Choroid plexus epithelial cell (primary cell): ENCODE results near the gene SRC.

Experiments
- DNase-seq: peaks from one replicate; pipeline ENCODE4 v3.0.0-alpha.2; 2010; ENCODE audit warnings: low read depth
- H3K4me3 ChIP-seq: 2 replicates; pipeline ENCODE4 v1.5.1; 2011; ENCODE audit warnings: low read depth, mild to moderate bottlenecking, control low read depth, low read length, moderate library complexity
- TF ChIP-seq, protein P1 (sequence below): conservative IDR thresholded peaks from 2 replicates; pipeline ENCODE4 v1.5.1; 2011; ENCODE audit warnings: low read depth, mild to moderate bottlenecking, control low read depth, inconsistent platforms, low read length, moderate library complexity

SRC gene

DNA sequence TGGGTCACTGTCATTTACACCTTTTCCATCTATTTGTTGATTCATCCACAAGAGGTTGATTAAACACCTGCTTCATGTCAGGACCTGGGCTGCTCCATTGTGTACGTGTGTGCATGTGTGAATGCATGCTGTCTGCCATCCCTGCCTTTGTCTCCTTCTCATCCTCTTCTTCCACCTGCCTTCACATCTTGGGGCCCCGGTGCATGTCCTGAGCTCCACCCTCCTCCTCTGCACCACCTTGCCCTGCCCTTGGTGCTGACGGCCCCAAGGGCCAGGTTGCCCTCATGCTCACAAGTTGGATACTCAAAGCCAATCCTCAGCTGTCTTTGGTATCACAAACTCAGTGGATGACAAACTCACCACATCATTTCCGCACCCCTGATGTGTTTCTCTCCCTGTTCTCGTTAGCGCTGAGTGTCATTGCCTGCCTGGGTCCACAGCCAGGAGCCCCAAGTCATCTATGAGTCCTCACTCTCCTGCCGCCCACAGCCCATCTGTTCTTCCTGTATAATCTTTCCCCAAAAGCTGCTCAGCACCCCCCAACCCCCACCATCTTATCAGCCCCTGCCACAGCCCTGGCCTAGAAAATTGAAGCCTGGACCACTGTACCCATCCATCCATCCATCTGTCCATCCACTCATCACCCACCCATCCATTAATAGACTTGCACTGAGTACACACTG is 85.0 kb downstream of the SRC start:
- no peak for DNase-seq
- TF ChIP-seq, protein P1, sequence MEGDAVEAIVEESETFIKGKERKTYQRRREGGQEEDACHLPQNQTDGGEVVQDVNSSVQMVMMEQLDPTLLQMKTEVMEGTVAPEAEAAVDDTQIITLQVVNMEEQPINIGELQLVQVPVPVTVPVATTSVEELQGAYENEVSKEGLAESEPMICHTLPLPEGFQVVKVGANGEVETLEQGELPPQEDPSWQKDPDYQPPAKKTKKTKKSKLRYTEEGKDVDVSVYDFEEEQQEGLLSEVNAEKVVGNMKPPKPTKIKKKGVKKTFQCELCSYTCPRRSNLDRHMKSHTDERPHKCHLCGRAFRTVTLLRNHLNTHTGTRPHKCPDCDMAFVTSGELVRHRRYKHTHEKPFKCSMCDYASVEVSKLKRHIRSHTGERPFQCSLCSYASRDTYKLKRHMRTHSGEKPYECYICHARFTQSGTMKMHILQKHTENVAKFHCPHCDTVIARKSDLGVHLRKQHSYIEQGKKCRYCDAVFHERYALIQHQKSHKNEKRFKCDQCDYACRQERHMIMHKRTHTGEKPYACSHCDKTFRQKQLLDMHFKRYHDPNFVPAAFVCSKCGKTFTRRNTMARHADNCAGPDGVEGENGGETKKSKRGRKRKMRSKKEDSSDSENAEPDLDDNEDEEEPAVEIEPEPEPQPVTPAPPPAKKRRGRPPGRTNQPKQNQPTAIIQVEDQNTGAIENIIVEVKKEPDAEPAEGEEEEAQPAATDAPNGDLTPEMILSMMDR, result no peak
- H3K4me3 ChIP-seq, result no peak overlapping the region

DNA sequence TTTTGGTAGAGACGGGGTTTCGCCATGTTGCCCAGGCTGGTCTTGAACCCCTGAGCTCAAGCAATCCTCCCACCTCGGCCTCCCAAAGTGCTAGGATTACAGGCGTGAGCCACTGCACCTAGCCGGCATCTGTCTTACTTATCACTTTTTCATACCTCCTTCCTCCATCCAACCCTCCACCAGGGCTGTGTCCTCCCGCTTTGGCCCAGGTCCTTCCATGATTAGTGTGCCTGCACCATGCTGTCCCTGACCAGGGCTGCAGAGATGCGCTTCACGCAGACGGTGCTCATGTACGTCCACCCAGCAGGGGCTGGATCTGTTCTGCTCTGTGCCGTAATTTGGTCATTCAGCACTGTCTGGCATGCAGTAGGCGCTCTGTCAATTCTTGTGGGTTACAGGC is 85.8 kb downstream of the SRC start:
- no peak for DNase-seq
- TF ChIP-seq, protein P1, result no peak
- no peak overlapping the region for H3K4me3 ChIP-seq

DNA sequence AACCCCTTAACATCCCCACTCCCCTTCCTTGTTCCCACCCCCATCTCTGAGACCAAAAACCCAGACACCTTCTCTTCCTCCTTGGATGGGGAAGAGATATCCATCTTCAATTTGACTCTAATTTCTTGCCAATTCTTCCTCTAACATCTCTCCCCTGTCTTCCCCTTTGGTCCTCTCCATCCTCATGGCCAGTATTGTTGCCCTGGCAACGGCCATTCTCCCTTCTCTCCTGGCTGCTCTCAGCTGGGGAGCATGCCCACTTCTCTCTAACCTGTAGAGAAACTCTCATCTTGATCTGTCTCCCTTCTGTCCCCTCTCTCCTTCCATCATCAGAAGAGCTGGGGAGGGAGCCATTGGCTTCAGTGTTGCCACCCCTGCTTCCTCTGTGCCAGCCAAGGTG is 86.7 kb downstream of the SRC start:
- DNase-seq, result no peak
- TF ChIP-seq, protein P1, result no peak
- no peak overlapping the region for H3K4me3 ChIP-seq

DNA sequence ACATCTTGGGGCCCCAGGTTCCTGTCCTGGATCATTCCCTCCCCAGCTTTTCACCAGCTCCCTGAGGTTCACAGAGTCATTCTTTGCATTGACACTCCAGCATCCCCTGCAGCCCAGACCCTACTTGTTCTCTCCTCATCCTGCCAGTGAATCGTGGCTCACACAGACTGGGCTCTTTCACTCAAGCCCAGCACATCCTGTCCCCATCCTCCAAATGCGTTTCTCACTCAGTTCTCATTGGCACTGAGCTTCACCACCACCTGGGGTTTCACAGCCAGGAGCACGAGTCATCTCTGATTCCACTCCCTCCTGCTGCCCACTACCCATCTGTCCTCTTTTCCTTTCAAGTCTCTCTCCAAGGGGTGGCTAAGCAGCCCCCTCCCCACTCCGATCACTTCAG is 89.7 kb downstream of the SRC start:
- no peak overlapping the region for H3K4me3 ChIP-seq
- no peak for DNase-seq
- TF ChIP-seq, protein P1, result no peak

DNA sequence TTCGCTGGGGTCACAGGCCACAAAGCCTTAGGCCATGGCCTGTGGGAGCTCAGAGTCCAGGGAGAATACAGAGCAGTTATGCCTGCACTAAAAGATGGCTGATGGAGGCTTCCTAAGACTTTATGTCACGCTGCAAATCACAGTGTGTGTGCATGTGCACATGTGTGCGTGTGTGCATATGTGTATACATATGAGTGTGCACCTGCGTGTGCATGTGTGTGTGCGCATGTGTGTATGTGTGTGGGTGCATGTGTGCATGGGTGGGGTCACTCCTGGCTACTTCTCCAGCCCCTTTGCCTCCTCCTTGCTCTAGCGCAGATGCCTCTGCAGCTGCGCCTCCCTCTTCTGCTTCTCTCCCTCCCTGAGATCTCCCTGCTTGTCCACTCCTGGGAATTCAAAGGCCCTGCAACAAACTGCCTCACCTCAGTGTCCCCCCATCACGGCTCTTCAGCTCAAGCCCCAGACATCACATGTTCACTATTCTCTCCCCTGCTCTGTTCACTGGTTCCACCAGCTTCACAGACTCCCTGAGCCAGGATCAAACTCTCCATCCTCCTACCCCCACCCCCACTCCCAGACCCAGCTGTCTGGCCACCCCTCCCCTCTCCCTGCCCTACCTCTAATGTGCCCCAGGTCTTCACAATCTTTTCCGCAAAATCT is 90.7 kb downstream of the SRC start:
- TF ChIP-seq, protein P1, result no peak
- no peak overlapping the region for H3K4me3 ChIP-seq
- DNase-seq, result no peak

DNA sequence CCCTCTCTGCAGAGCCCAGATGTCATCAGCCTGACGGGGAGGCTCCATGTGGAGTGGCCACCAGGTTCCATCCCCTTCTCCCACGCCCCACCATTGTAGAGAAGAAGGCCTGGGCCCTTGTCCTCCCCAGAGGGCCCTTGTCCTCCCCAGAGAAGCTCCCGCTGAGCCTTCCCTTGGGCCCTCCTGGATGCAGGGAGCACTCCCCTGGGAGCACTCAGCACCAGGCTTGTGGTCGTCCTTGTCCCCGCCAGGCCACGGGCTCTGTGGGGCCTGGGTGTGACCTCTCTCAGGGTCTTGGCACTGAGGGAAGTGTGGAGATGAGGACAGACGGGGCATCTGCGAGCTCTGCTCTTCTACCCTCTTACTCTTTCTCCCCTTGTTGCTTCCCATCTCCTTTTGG is 91.7 kb downstream of the SRC start:
- no peak overlapping the region for H3K4me3 ChIP-seq
- TF ChIP-seq, protein P1, result no peak
- DNase-seq, result no peak
